ENCODE data around the gene ANTXR1. TPM values are rescaled to one million over a fixed set of nuclear protein-coding genes. Genes with fewer than 3 reads are reported as not detected.

The ANTXR1 gene
- total RNA-seq, 2 donors from 2014 or later, result not detected

- Mint-ChIP-seq H3K27me3 (peaks cover 32% of the 10 kb centered on the region), H3K4me1 (peaks cover 4% of the 10 kb centered on the region)
- no peak for ATAC-seq
These were observed 197.4 kb downstream of the ANTXR1 start for GRCh38 chr2:69210385-69210784.

DNA sequence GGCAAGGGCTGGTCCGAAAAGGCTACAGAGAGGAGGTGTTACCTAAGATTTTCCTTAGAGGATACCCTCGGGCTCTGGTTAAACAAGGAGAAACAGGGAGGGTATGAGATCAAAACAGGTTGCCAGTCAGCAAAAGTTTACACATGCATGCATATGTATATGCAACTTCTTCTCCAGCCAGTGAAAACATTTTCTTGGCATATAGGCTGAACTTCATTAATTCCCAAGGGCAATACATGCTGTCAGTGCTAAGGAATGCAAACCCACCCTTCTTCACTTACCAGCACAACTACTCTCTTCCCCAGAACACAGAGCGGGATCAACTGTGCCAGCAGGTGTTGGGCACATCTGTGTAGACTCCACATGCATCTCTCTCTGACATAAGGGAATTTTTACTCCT, 198.1 kb downstream of the ANTXR1 start:
- H3K9me3 ChIP-seq (ENCODE audit: control insufficient read depth, low read length, poor library complexity, severe bottlenecking), result no peaks in the 10 kb centered on the region
- H3K4me1 Mint-ChIP-seq, result peaks cover 4% of the 10 kb centered on the region
- H3K27me3 Mint-ChIP-seq, result peaks cover 38% of the 10 kb centered on the region
- no peak for ATAC-seq
- no peak overlapping the region for H3K4me3 Mint-ChIP-seq
- DNase-seq, result no peak
- H3K27ac Mint-ChIP-seq, result no peak overlapping the region
- H3K36me3 Mint-ChIP-seq (ENCODE audit: low read depth), result no peaks in the 10 kb centered on the region

More at GRCh38 chr2:69210385-69210784, 197.4 kb downstream of the ANTXR1 start:
- Mint-ChIP-seq H3K27ac (no peak overlapping the region), H3K36me3 (ENCODE audit: low read depth) (no peaks in the 10 kb centered on the region), H3K4me3 (no peak overlapping the region)
- H3K9me3 ChIP-seq (ENCODE audit: control insufficient read depth, low read length, poor library complexity, severe bottlenecking), result no peaks in the 10 kb centered on the region
- no peak for DNase-seq

GRCh38 chr2:69211686-69212085, 198.7 kb downstream of the ANTXR1 start:
- DNase-seq, result no peak
- Mint-ChIP-seq H3K36me3 (ENCODE audit: low read depth) (peaks cover under 1% of the 10 kb centered on the region), H3K27me3 (peaks cover 41% of the 10 kb centered on the region), H3K4me3 (no peak overlapping the region), H3K27ac (no peak overlapping the region), H3K4me1 (peaks cover 4% of the 10 kb centered on the region)
- H3K9me3 ChIP-seq (ENCODE audit: control insufficient read depth, low read length, poor library complexity, severe bottlenecking), result no peaks in the 10 kb centered on the region
- ATAC-seq, result no peak

- no peak for DNase-seq
- no peaks in the 10 kb centered on the region for H3K9me3 ChIP-seq (ENCODE audit: control insufficient read depth, low read length, poor library complexity, severe bottlenecking)
- H3K4me1 Mint-ChIP-seq, result peaks cover 6% of the 10 kb centered on the region
- no peak for ATAC-seq
- H3K27me3 Mint-ChIP-seq, result peaks cover 39% of the 10 kb centered on the region
- peaks cover 3% of the 10 kb centered on the region for H3K36me3 Mint-ChIP-seq (ENCODE audit: low read depth)
- no peak overlapping the region for H3K4me3 Mint-ChIP-seq
- H3K27ac Mint-ChIP-seq, result no peak overlapping the region
These were observed 199.5 kb downstream of the ANTXR1 start for GRCh38 chr2:69212238-69213028.

DNA sequence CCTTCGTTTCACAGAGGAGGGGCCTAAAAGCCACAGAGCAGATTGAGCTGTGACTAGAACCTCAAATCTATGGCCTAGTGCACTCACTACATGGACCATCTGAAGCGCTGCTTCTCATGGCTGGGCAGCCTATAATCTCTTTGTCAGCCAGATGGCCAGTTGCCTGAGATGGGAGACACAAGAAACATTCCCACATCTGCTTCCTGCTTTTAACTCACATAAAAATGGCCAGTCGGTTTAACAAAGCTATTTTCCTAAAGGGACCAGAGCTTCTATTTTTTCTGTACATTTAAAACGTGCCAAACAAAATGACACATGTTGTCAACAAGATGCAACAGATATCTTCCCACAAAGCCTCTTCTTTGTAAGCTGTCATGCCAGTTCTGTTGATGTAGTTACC, 200.2 kb downstream of the ANTXR1 start:
- peaks cover 3% of the 10 kb centered on the region for H3K36me3 Mint-ChIP-seq (ENCODE audit: low read depth)

DNA sequence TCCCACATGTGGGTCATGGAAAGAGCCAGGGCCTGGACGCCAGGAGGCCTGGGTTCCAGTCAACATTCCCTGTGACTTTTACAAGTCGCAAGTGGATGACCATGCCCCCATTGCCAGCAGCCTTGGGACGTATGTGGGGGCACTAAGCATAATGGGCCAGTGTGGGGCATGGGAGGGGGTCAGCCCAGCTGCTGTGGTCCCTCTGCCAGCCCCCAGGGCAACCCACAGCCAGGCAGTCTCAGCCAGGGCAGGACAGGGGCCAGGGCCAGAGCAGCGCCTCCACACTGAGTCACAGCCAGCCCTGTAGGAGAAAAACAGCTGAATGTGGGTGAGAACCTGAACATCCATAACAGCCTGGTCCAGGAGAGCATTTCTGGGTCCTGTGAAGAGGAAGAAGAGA, 200.8 kb downstream of the ANTXR1 start:
- H3K27me3 Mint-ChIP-seq, result peaks cover 39% of the 10 kb centered on the region
- peaks cover 3% of the 10 kb centered on the region for H3K36me3 Mint-ChIP-seq (ENCODE audit: low read depth)
- no peaks in the 10 kb centered on the region for H3K9me3 ChIP-seq (ENCODE audit: control insufficient read depth, low read length, poor library complexity, severe bottlenecking)
- peaks cover 6% of the 10 kb centered on the region for H3K4me1 Mint-ChIP-seq
- no peak for ATAC-seq
- DNase-seq, result no peak
- H3K4me3 Mint-ChIP-seq, result no peak overlapping the region
- H3K27ac Mint-ChIP-seq, result no peak overlapping the region

More for the DNA sequence above, 200.2 kb downstream of the ANTXR1 start:
- Mint-ChIP-seq H3K27ac (no peak overlapping the region), H3K27me3 (peaks cover 38% of the 10 kb centered on the region), H3K4me1 (peaks cover 6% of the 10 kb centered on the region), H3K4me3 (no peak overlapping the region)
- DNase-seq, result no peak
- no peaks in the 10 kb centered on the region for H3K9me3 ChIP-seq (ENCODE audit: control insufficient read depth, low read length, poor library complexity, severe bottlenecking)
- no peak for ATAC-seq

DNA sequence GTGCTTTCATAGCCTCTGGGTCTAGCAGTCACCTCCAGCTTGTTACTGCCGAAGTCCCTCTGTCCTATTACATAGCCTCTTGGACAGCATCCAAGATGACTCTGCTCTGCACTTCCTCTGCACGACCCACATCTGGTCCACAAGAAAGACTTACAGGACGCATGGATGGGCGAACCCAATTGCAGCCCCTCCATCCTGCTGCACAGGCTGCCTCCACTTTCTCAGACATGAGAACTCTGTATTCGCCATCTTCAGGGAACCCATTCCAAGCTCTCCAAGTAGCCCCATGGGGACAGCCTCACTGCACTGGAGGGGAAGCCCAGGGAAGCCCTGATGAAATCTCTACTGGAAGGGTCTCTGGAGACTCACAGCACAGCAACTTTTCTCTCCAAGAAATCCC, 201.9 kb downstream of the ANTXR1 start:
- H3K4me3 Mint-ChIP-seq, result no peak overlapping the region
- H3K27me3 Mint-ChIP-seq, result peaks cover 39% of the 10 kb centered on the region
- peaks cover 3% of the 10 kb centered on the region for H3K36me3 Mint-ChIP-seq (ENCODE audit: low read depth)
- ATAC-seq (no peak), DNase-seq (no peak)
- H3K4me1 Mint-ChIP-seq, result peaks cover 6% of the 10 kb centered on the region
- H3K9me3 ChIP-seq (ENCODE audit: control insufficient read depth, low read length, poor library complexity, severe bottlenecking), result no peaks in the 10 kb centered on the region
- no peak overlapping the region for H3K27ac Mint-ChIP-seq

DNA sequence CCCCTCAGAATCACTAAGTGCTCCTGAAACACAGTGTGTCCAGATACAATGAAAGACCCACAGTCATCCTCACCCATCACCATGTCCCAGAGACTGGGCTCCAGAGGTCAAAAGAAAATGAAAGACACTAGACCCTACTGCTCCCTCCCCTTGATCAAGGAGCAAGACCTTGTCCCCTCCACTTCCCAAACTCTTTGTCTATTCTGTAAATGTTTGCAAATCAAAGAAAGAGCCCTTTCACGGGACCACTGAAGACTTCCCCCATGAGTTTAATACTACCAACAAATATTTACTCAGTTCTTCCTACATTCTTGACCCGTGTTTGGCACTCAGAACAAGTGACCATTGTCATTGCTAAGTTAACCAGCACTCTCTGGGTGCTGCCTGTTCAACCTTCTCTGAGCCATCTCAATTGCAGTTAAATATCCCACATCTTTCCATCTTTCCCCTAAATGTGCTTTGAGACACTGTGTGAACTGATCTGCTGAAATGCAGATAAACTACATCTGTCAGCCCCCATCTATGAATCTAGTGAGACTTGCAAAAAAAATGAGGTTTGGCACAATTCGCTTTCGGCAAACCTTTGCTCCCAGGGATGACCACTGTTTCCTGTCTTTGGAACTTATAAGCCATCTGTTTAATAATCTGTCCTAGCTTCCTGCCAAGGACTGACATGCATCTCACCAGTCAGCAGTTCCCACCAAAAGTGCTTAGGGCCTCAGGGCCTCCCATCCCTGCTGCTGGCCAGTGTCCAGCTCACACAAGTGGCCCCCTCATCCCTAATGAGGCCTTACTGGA, 203.8 kb downstream of the ANTXR1 start:
- no peak for DNase-seq
- peaks cover 3% of the 10 kb centered on the region for H3K36me3 Mint-ChIP-seq (ENCODE audit: low read depth)
- ATAC-seq, result no peak
- peaks cover 49% of the 10 kb centered on the region for H3K27me3 Mint-ChIP-seq
- peaks cover 6% of the 10 kb centered on the region for H3K4me1 Mint-ChIP-seq
- no peak overlapping the region for H3K27ac Mint-ChIP-seq
- H3K4me3 Mint-ChIP-seq, result no peak overlapping the region
- no peaks in the 10 kb centered on the region for H3K9me3 ChIP-seq (ENCODE audit: control insufficient read depth, low read length, poor library complexity, severe bottlenecking)

GRCh38 chr2:69217333-69218080, 204.5 kb downstream of the ANTXR1 start:
- Mint-ChIP-seq H3K36me3 (ENCODE audit: low read depth) (peaks cover 5% of the 10 kb centered on the region), H3K4me1 (peaks cover 6% of the 10 kb centered on the region), H3K27me3 (peaks cover 57% of the 10 kb centered on the region), H3K27ac (no peak overlapping the region), H3K4me3 (no peak overlapping the region)
- DNase-seq, result no peak
- no peak for ATAC-seq
- no peaks in the 10 kb centered on the region for H3K9me3 ChIP-seq (ENCODE audit: control insufficient read depth, low read length, poor library complexity, severe bottlenecking)

GRCh38 chr2:69221512-69221911, 208.5 kb downstream of the ANTXR1 start:
- Mint-ChIP-seq H3K4me1 (peaks cover 2% of the 10 kb centered on the region), H3K27me3 (peaks cover 64% of the 10 kb centered on the region), H3K36me3 (ENCODE audit: low read depth) (peaks cover 7% of the 10 kb centered on the region), H3K4me3 (no peak overlapping the region), H3K27ac (no peak overlapping the region)
- no peak for DNase-seq
- ATAC-seq, result no peak
- no peaks in the 10 kb centered on the region for H3K9me3 ChIP-seq (ENCODE audit: control insufficient read depth, low read length, poor library complexity, severe bottlenecking)

DNA sequence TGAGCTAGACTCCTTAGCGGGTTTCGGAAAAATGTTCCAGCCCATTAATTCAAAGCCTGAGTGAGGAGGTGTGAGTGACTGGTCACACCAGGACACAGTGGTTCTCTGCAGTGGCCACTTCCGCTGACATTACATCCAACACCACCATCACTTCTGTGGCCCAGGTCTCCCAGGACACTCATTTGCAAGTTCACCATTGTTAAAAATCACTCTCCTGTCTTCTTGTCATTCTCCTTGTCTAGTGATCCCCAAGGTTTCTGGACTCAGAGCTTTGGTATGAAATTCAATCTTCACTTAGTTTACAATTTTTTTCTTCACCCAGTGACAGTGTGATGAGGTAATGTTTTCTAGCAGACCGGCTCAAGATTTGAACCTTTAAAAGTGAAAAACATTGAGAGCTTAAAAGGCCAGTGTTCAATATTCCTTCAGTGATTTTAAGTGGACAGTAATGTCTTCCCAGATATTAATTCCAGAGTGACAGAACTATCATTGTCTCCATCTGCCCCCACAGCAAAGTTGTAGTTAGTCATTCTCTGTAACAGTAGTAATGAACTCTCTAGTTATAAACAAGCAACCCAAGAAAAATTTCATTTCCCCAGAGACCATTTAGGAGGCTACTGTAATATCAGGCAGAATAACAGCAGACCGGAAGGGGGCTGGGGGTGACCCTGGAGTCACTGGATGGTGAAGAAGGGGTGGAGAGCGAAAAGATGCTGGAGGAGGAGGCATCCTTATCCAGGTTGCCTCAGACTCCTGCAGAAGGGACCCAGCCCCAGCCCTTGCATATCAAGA, 209.2 kb downstream of the ANTXR1 start:
- H3K27me3 Mint-ChIP-seq, result peaks cover 63% of the 10 kb centered on the region
- ATAC-seq (no peak), DNase-seq (no peak)
- no peak overlapping the region for H3K4me3 Mint-ChIP-seq
- H3K36me3 Mint-ChIP-seq (ENCODE audit: low read depth), result peaks cover 4% of the 10 kb centered on the region
- no peak overlapping the region for H3K27ac Mint-ChIP-seq
- H3K9me3 ChIP-seq (ENCODE audit: control insufficient read depth, low read length, poor library complexity, severe bottlenecking), result no peaks in the 10 kb centered on the region
- peaks cover under 1% of the 10 kb centered on the region for H3K4me1 Mint-ChIP-seq

DNA sequence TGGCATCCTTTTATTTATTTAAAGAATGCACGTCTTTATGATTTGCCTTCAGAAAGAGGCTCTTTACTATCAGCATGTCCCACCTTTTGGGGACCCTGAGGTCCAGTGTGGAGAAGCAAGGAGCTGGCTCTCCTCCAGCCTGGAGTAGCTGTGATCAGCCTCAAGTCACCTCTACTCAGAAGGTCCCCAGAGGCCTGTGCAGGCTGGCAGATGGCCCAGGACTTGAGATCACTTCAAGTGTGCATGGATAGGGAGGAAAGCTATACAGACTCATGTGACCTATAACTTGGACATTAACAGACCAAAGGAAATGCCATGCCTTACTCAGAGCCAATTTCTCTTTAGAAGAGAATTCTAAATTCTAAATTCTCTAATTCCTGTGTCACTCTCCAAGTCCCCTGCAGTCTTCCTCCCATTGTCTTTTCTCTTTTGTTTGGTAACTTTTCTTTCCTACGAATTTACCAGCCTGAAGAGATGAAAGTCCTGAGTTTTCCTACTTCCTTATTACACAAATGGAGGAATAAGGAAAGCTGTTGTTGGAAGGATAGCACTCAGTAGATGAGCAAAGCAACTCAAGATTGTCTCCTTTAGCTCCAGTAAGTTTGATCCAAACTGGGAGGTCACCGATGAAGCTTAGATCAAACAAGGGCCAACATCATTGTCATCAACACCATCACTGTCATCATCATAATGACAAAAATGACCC, 210.1 kb downstream of the ANTXR1 start:
- ATAC-seq, result no peak
- no peaks in the 10 kb centered on the region for H3K9me3 ChIP-seq (ENCODE audit: control insufficient read depth, low read length, poor library complexity, severe bottlenecking)
- Mint-ChIP-seq H3K36me3 (ENCODE audit: low read depth) (peaks cover 4% of the 10 kb centered on the region), H3K4me1 (no peaks in the 10 kb centered on the region), H3K27me3 (peaks cover 66% of the 10 kb centered on the region), H3K27ac (no peak overlapping the region), H3K4me3 (no peak overlapping the region)
- DNase-seq, result no peak

All from T-helper 17 cell (primary cell).